Sigmoid colon (tissue), 7 donors: Measurements from ENCODE around the gene CARMIL3. TPM values are rescaled to one million over a fixed set of nuclear protein-coding genes. Genes with fewer than 3 reads are reported as not detected.

Experiments used
- DNase-seq: peaks from one replicate; pipeline ENCODE4 v3.0.0-alpha.2; 2019
- H3K27ac ChIP-seq, 4 donors: fragments of 200-600 bp; sonication (generic); one replicate each; pipeline ENCODE4 v1.5.1; 2016 to 2019; ENCODE audit warnings: mild to moderate bottlenecking in 1 of 4
- H3K27me3 ChIP-seq, 3 donors: fragments of 200-600 bp; sonication (generic); one replicate each; pipeline ENCODE4 v1.5.1; 2019; ENCODE audit warnings: mild to moderate bottlenecking in 1 of 3
- H3K36me3 ChIP-seq, 4 donors: fragments of 200-600 bp; sonication (generic); one replicate each; pipeline ENCODE4 v1.5.1; 2016 to 2019
- H3K4me1 ChIP-seq, 4 donors: fragments of 200-600 bp; sonication (generic); one replicate each; pipeline ENCODE4 v1.5.1; 2017 to 2019
- H3K4me3 ChIP-seq, 4 donors: fragments of 200-600 bp; sonication (generic); one replicate each; pipeline ENCODE4 v1.5.1; 2017 to 2019; ENCODE audit warnings: mild to moderate bottlenecking in 2 of 4, moderate library complexity in 1 of 4
- H3K9me3 ChIP-seq, 4 donors: fragments of 200-600 bp in 3 of 4; sonication (generic) in 3 of 4; one replicate each; pipeline versions ENCODE4 v1.5.1 to v1.6.1; 2013 to 2019
- CTCF ChIP-seq, 4 experiments: fragments of 450-650 bp in 3 of 4; fragments of 200-600 bp in 1 of 4; IDR thresholded peaks; one replicate each; pipeline ENCODE4 v1.5.1; 2016 to 2019; ENCODE audit warnings: antibody characterized with exemption in 4 of 4, mild to moderate bottlenecking in 3 of 4, moderate library complexity in 2 of 4
- EP300 ChIP-seq, 4 donors: sonication (generic); formaldehyde crosslinking; IDR thresholded peaks; one replicate each; pipeline ENCODE4 v1.6.1; 2017; ENCODE audit warnings: antibody characterized with exemption in 4 of 4
- POLR2A ChIP-seq, 2 donors: fragments of 450-650 bp; IDR thresholded peaks; one replicate each; pipeline ENCODE4 v1.6.1; 2016; ENCODE audit warnings: antibody characterized with exemption in 2 of 2, mild to moderate bottlenecking in 2 of 2, moderate library complexity in 2 of 2
- POLR2AphosphoS5 ChIP-seq, 4 donors: sonication (generic); formaldehyde crosslinking; IDR thresholded peaks; one replicate each; pipeline ENCODE4 v1.6.1; 2017; ENCODE audit warnings: antibody characterized with exemption in 4 of 4
- WGBS, 2 donors: extraction: QIAGEN DNeasy Blood & Tissue Kit; methylation state at CpG; one replicate each; pipeline ENCODE4 v1.1.7; 2013; 5-methylcytosine and 5-hydroxymethylcytosine counted together
- intact Hi-C: fragments of 100-400 bp; cut with DNase I; formaldehyde crosslinking; loops from one replicate; pipeline ENCODE4 v1.15.1; 2023
- polyA plus RNA-seq, 3 donors: library from polyadenylated mRNA; stranded (reverse); fragments of 200-250 nt; gene quantifications; one replicate each; pipeline ENCODE4 v1.2.3, GENCODE V29; 2013
- total RNA-seq, 4 donors: library from RNA; depleted of rRNA; stranded (reverse); fragments of >200 nt; gene quantifications; one replicate each; pipeline ENCODE4 v1.1.0, GENCODE V29; 2016
- donor health status: healthy with polysubstance abuse.
- donor health status: Bipolar disorder and iron deficiency.
- donor health status: healthy.

CARMIL3 gene
- total and polyA plus RNA-seq, 7 donors = under 0.01 to 3.3 (median 0.23) TPM

- Histone ChIP-seq H3K4me1 (peaks cover 0 to 16% (median 7%) of the 10 kb centered on the region in 4 donors), H3K36me3 (no peaks in the 10 kb centered on the region), H3K9me3 (no peaks in the 10 kb centered on the region), H3K27me3 (no peaks in the 10 kb centered on the region), H3K27ac (no peak overlapping the region), H3K4me3 (no peak overlapping the region)
- TF ChIP-seq POLR2A (IDR thresholded peaks at IDR 0.05) (no peak), POLR2AphosphoS5 (IDR thresholded peaks at IDR 0.05) (no peak), EP300 (IDR thresholded peaks at IDR 0.05) (no peak), CTCF (IDR thresholded peaks at IDR 0.05) (no peak)
- intact Hi-C loops = loop anchor here (10.0 kb wide), 1 partner anchor 556 kb away; the partner anchor contains the start of genes THTPA and ZFHX2
- 18 to 71% methylated on average over 1 of the region's 1 CpG for WGBS, 2 donors
- DNase-seq = no peak
Measured at GRCh38 chr14:24110523-24110922, 58.7 kb downstream of the CARMIL3 start.

GRCh38 chr14:24113379-24113800 lies 61.6 kb downstream of the CARMIL3 start:
- Histone ChIP-seq H3K36me3 (peaks cover 5 to 16% (median 6%) of the 10 kb centered on the region in 4 donors), H3K27me3 (no peaks in the 10 kb centered on the region), H3K27ac (peak overlapping the region; percentile 95 to 99 (median 98)), H3K4me1 (peaks cover 0 to 28% (median 18%) of the 10 kb centered on the region in 4 donors), H3K9me3 (no peaks in the 10 kb centered on the region), H3K4me3 (peak overlapping the region; percentile 66 to 85 (median 74))
- no peak for DNase-seq
- 8 to 19% methylated on average over 15 of the region's 15 CpGs for WGBS, 2 donors
- TF ChIP-seq CTCF (IDR thresholded peaks at IDR 0.05) (no peak), EP300 (IDR thresholded peaks at IDR 0.05) (no peak), POLR2AphosphoS5 (IDR thresholded peaks at IDR 0.05) (no peak), POLR2A (IDR thresholded peaks at IDR 0.05) (no peak)
- intact Hi-C loops = loop anchor here (10.0 kb wide), 1 partner anchor 559 kb away; the partner anchor contains the start of genes THTPA and ZFHX2

- H3K4me3 ChIP-seq = peak overlapping the region; percentile 66 to 85 (median 74)
- no peaks in the 10 kb centered on the region for H3K27me3 ChIP-seq
- H3K4me1 ChIP-seq = peaks cover 0 to 22% (median 18%) of the 10 kb centered on the region in 4 donors
- H3K27ac ChIP-seq = peak overlapping the region; percentile 95 to 99 (median 98)
- no peaks in the 10 kb centered on the region for H3K9me3 ChIP-seq
- intact Hi-C loops = loop anchor here (1.0 to 10.0 kb wide), 3 partner anchors 23 to 559 kb away; partner anchors contain the start of genes IRF9, PSME1, THTPA and ZFHX2
- TF ChIP-seq POLR2A (IDR thresholded peaks at IDR 0.05) (peak; percentile 26 to 54), EP300 (IDR thresholded peaks at IDR 0.05) (no peak), CTCF (IDR thresholded peaks at IDR 0.05) (no peak), POLR2AphosphoS5 (IDR thresholded peaks at IDR 0.05) (peak; percentile 24 to 78 (median 56))
- peaks cover 8 to 22% (median 12%) of the 10 kb centered on the region in 4 donors for H3K36me3 ChIP-seq
- peak; percentile 93 for DNase-seq
- 1% methylated on average over 42 of the region's 42 CpGs for WGBS, 2 donors
Measured at GRCh38 chr14:24113801-24114531, 62.2 kb downstream of the CARMIL3 start.

GRCh38 chr14:24114532-24115421 lies 63.0 kb downstream of the CARMIL3 start, which contains the start of the genes DCAF11 and NRL:
Gene DCAF11 (plus strand): TSS chr14:24114777. CDS start chr14:24115595, 818 bp downstream.
Gene NRL (minus strand): TSS chr14:24114949. CDS start chr14:24082848, 32,101 bp downstream.
- Histone ChIP-seq H3K9me3 (no peaks in the 10 kb centered on the region), H3K4me3 (peak within 1 kb of the TSS; percentile 66 to 85 (median 74)), H3K27me3 (no peaks in the 10 kb centered on the region), H3K36me3 (peaks cover 8 to 30% (median 20%) of the 10 kb centered on the region in 4 donors), H3K4me1 (peaks cover 0 to 19% (median 18%) of the 10 kb centered on the region in 4 donors), H3K27ac (peak within 1 kb of the TSS; percentile 95 to 99 (median 98))
- intact Hi-C loops = loop anchor here (1.0 to 10.0 kb wide), 3 partner anchors 22 to 560 kb away; partner anchors contain the start of genes IRF9, PSME1, THTPA and ZFHX2
- TF ChIP-seq EP300 (IDR thresholded peaks at IDR 0.05) (peak in 3 of 4 donors; percentile 81 to 90 (median 89)), POLR2AphosphoS5 (IDR thresholded peaks at IDR 0.05) (peak; percentile 59 to 88 (median 69)), POLR2A (IDR thresholded peaks at IDR 0.05) (no peak), CTCF (IDR thresholded peaks at IDR 0.05) (no peak)
- peak; percentile 100 for DNase-seq
- WGBS, 2 donors = 0 to 1% methylated on average over 65 of the region's 65 CpGs
